A549 treated with Mapracorat at 1 μM for 4 hours (cell line): ENCODE measurements around the gene OR1J2. TPM values are rescaled to one million over a fixed set of nuclear protein-coding genes. Genes with fewer than 3 reads are reported as not detected.

Source experiments
- total RNA-seq: library from RNA; stranded (reverse); fragments of 200-300 nt; extraction: Qiagen RNA extraction; gene quantifications from 5 replicates; pipeline ENCODE4 v1.2.3, GENCODE V29; 2022

OR1J2 gene
- total RNA-seq = not detected in 5 replicates

GRCh38 chr9:122510502-122510901 is at the start of gene OR1J2:
Gene OR1J2 (plus strand): TSS chr9:122510802. CDS start chr9:122510802, 0 bp downstream.

GRCh38 chr9:122477826-122478225 is 32.8 kb upstream of the OR1J2 start, which contains the start of gene OR1J1:
Gene OR1J1 (minus strand): TSS chr9:122477926. CDS start chr9:122477926, 0 bp downstream.

GRCh38 chr9:122518841-122519240 is 8.2 kb downstream of the OR1J2 start, which contains the start of gene OR1J4:
Gene OR1J4 (plus strand): TSS chr9:122519141. CDS start chr9:122519141, 0 bp downstream.

GRCh38 chr9:122527193-122527592 is 16.6 kb downstream of the OR1J2 start, which contains the start of gene OR1N1:
Gene OR1N1 (minus strand): TSS chr9:122527293. CDS start chr9:122527293, 0 bp downstream.

GRCh38 chr9:122552812-122553211 is 42.2 kb downstream of the OR1J2 start, which contains the start of gene OR1N2:
Gene OR1N2 (plus strand): TSS chr9:122553112. CDS start chr9:122553212, 100 bp downstream.

Other genes starting within 250 kb of the OR1J2 start
- 18.1 to 23.5 TPM (median 21.7 TPM) in 5 replicates for gene RBM18, start 246.0 kb upstream of the OR1J2 start, total RNA-seq
- 62.3 to 76.7 TPM (median 66.0 TPM) in 5 replicates for gene MRRF, start 245.9 kb upstream of the OR1J2 start, total RNA-seq
- 1.5 to 2.1 TPM (median 1.7 TPM) in 5 replicates for gene PTGS1, start 139.8 kb upstream of the OR1J2 start, total RNA-seq
- not detected in 5 replicates for gene OR1J1, start 32.9 kb upstream of the OR1J2 start, total RNA-seq
- gene OR1J4, start 8.3 kb downstream of the OR1J2 start, total RNA-seq = not detected in 5 replicates
- not detected in 5 replicates for gene OR1N1, start 16.5 kb downstream of the OR1J2 start, total RNA-seq
- gene OR1N2, start 42.3 kb downstream of the OR1J2 start, total RNA-seq = not detected in 5 replicates
- not detected in 5 replicates for gene OR1L8, start 72.6 kb downstream of the OR1J2 start, total RNA-seq
- gene OR1Q1, start 103.9 kb downstream of the OR1J2 start, total RNA-seq = not detected in 5 replicates
- not detected in 5 replicates for gene OR1B1, start 146.8 kb downstream of the OR1J2 start, total RNA-seq
- gene OR1L1, start 150.9 kb downstream of the OR1J2 start, total RNA-seq = not detected in 5 replicates
- not detected in 5 replicates for gene OR1L3, start 164.3 kb downstream of the OR1J2 start, total RNA-seq
- not detected in 5 replicates for gene OR1L4, start 213.2 kb downstream of the OR1J2 start, total RNA-seq
- gene OR1L6, start 231.5 kb downstream of the OR1J2 start, total RNA-seq = not detected in 5 replicates